AG04450 (cell line): ENCODE data around the gene NRROS. TPM values are rescaled to one million over a fixed set of nuclear protein-coding genes. Genes with fewer than 3 reads are reported as not detected.

Experiments
- CTCF ChIA-PET: fragments of 300-600, 350-600 bp; formaldehyde crosslinking; extraction: SDS; loops from one replicate; lab custom pipeline; 2022; ENCODE audit warnings: antibody characterized with exemption, inconsistent platforms; lab: Charles Lee
- POLR2A ChIA-PET: fragments of 350-600 bp; formaldehyde crosslinking; extraction: SDS; loops from one replicate; lab custom pipeline; 2021; ENCODE audit warnings: antibody characterized with exemption, inconsistent platforms; lab: Yijun Ruan, JAX
- DNase-seq: peaks from one replicate; pipeline ENCODE4 v3.0.0-alpha.2; 2011; ENCODE audit warnings: low read depth, low spot score
- H3K27ac ChIP-seq: one replicate; pipeline ENCODE4 v1.5.1; 2012; ENCODE audit warnings: low read depth, low read length, control low read depth
- H3K27me3 ChIP-seq: one replicate; pipeline ENCODE4 v1.6.0; 2012; ENCODE audit warnings: low read length; ENCODE audit not compliant: control insufficient read depth, insufficient read depth
- H3K4me3 ChIP-seq: 2 replicates; pipeline ENCODE4 v1.5.1; 2011; ENCODE audit warnings: mild to moderate bottlenecking, low read depth, low read length, control low read depth
- H3K9me3 ChIP-seq: 2 replicates; pipeline ENCODE4 v1.5.1; 2012; ENCODE audit warnings: low read length; ENCODE audit not compliant: control insufficient read depth, insufficient read depth
- polyA plus RNA-seq: library from polyadenylated mRNA; depleted of rRNA; stranded (reverse); fragments of >200 nt; gene quantifications from 2 replicates; pipeline ENCODE4 v1.2.3, GENCODE V29; 2011
- TF ChIP-seq, protein P1 (sequence below): IDR thresholded peaks from 2 replicates; pipeline ENCODE4 v1.5.1; 2011; ENCODE audit warnings: low read depth, low read length, control low read depth, inconsistent platforms

NRROS gene
- polyA plus RNA-seq, 1 experiment: 0.11 TPM

DNA sequence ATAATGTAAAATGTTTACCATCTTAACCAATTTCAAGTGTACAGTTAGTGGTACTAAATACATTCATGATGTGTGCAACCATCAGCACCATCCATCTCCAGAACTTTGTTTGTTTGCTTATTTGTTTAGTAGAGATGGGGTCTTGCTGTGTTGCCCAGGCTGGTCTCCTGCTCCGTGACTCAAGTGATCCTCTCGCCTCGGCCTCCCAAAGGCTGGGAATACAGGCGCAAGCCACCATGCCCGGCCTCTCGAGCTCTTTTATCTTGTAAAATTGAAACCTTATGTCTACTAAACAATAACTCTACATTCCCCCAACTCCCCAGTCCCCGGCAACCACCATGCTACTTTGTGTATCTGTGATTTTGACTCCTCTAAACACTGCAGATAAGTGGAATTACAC, 39.1 kb upstream of the NRROS start:
- ChIA-PET CTCF (interaction anchor here (1.7 kb wide), 1 partner anchor 9 kb away, joined by 3 read pairs; no protein-coding TSS in a partner anchor), POLR2A (no interaction called here)
- TF ChIP-seq, protein P1, sequence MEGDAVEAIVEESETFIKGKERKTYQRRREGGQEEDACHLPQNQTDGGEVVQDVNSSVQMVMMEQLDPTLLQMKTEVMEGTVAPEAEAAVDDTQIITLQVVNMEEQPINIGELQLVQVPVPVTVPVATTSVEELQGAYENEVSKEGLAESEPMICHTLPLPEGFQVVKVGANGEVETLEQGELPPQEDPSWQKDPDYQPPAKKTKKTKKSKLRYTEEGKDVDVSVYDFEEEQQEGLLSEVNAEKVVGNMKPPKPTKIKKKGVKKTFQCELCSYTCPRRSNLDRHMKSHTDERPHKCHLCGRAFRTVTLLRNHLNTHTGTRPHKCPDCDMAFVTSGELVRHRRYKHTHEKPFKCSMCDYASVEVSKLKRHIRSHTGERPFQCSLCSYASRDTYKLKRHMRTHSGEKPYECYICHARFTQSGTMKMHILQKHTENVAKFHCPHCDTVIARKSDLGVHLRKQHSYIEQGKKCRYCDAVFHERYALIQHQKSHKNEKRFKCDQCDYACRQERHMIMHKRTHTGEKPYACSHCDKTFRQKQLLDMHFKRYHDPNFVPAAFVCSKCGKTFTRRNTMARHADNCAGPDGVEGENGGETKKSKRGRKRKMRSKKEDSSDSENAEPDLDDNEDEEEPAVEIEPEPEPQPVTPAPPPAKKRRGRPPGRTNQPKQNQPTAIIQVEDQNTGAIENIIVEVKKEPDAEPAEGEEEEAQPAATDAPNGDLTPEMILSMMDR: no peak
- no peaks in the 10 kb centered on the region for H3K9me3 ChIP-seq
- H3K27me3 ChIP-seq: peaks cover 16% of the 10 kb centered on the region
- no peak for DNase-seq
- no peak overlapping the region for H3K27ac ChIP-seq
- H3K4me3 ChIP-seq: no peak overlapping the region

DNA sequence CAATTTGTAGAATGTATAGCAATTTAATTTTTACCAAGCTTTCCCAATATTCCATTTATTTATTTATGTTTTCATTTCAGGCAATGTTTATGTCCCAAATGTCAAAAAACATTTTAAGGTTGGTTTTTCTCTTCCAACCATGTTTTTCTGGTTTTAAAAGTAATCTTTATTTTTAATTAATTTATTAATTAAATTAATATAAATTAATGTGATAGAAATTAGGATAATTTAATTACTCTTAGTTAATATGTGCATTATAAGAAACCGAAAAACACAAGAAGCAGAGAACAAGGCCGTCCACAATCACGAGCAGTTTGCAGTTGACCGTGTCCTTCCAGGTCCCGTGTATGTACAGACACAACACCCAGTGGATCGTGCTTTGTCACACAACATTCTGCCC, 36.8 kb upstream of the NRROS start:
- Histone ChIP-seq H3K27ac (no peak overlapping the region), H3K9me3 (no peaks in the 10 kb centered on the region), H3K27me3 (peaks cover 6% of the 10 kb centered on the region), H3K4me3 (no peak overlapping the region)
- ChIA-PET CTCF (interaction anchor here (1.0 kb wide), 1 partner anchor 82 kb away, joined by 3 read pairs; no protein-coding TSS in a partner anchor), POLR2A (no interaction called here)
- TF ChIP-seq, protein P1: no peak
- no peak for DNase-seq

DNA sequence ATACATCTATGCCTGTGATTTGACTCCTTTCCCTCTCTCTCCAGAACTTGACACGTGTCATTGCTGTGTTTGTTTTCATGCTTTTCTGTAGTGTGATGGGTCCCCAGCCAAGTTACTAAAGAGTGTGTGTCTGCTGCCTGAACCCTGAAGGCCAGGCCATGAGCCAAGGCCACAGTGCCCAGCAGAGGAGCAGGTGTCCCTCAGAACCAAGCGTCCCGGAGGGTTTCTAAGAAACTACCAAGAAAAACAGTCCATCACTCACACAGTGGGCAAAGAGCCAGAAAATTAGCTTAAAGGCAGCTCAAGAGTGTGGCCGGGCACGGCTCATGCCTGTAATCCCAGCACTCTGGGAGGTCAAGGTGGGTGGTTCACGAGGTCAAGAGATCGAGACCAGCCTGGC, 35.8 kb upstream of the NRROS start:
- H3K9me3 ChIP-seq: no peaks in the 10 kb centered on the region
- peaks cover 6% of the 10 kb centered on the region for H3K27me3 ChIP-seq
- no peak overlapping the region for H3K27ac ChIP-seq
- DNase-seq: no peak
- CTCF ChIA-PET: no interaction called here
- TF ChIP-seq, protein P1: no peak
- POLR2A ChIA-PET: no interaction called here
- H3K4me3 ChIP-seq: no peak overlapping the region

DNA sequence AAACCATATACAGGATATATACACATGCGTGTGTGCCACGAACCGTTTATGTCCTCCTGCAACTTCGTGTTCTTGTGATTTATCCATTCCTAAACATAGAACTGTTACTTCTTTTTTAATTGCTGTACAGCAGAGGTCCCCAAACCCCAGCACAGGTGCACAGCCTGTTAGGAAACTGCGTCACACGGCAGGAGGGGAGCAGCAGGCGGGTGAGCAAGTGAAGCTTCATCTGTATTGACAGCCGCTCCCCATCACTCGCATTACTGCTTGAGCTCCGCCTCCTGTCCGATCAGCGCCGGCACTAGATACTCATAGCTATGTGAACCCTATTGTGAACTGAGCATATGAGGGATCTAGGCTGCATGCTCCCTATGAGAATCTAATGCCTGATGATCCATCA, 34.9 kb upstream of the NRROS start:
- ChIA-PET POLR2A (no interaction called here), CTCF (no interaction called here)
- TF ChIP-seq, protein P1: no peak
- no peak overlapping the region for H3K4me3 ChIP-seq
- DNase-seq: no peak
- H3K27ac ChIP-seq: no peak overlapping the region
- H3K27me3 ChIP-seq: peaks cover 6% of the 10 kb centered on the region
- no peaks in the 10 kb centered on the region for H3K9me3 ChIP-seq

DNA sequence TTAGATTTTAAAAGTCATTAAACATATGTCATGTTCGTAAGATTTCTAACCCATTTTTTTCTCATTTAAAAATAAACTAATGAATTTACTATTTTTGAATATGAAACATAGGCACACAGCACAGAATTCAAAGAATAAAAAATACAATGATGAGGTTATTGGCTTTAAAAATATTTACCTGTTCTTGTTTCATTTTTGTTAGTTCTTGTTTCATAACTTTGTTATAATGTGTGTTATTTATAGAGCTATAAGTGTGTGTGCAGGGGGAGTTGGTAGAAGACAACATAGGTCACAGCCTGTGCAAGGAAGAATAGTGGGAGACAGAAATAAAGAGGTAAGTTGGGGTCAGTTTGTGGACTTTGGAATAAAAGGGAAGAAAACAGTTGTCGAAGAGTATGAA, 30.8 kb upstream of the NRROS start:
- TF ChIP-seq, protein P1: no peak
- no peak overlapping the region for H3K27ac ChIP-seq
- ChIA-PET CTCF (interaction anchor here (0.6 to 6.5 kb wide), 15 partner anchors 8 to 166 kb away, joined by 3 to 209 read pairs (median 4); partner anchors contain the start of gene NRROS), POLR2A (no interaction called here)
- no peak overlapping the region for H3K4me3 ChIP-seq
- peaks cover 2% of the 10 kb centered on the region for H3K27me3 ChIP-seq
- no peak for DNase-seq
- no peaks in the 10 kb centered on the region for H3K9me3 ChIP-seq
